ENCODE data around the gene PTPRA.
"Not testable (repeated sequence)": the region's sequence is repeated elsewhere in the genome, so short reads cannot be mapped to it uniquely, and the experiment has no call there.

Gene PTPRA

DNA sequence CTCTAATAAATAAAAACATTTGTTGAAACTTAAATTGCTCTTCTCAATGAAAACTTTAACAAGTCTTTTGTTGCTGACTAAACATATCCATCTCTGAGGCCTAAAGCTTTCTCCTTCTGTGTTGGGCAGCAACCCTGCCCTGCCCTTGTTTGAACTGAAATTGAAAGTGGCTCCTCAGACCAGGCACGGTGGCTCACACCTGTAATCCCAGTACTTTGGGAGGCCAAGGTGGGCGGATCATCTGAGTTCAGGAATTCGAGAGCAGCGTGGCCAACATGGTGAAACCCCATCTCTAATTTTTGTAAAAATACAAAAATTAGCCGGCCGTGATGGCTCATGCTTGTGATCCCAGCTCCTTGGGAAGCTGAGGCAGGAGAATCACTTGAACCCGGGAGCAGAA is 140.9 kb downstream of the PTPRA start:
- ChIA-PET CTCF (interaction anchor here (0.8 to 1.1 kb wide), 3 partner anchors 13 to 205 kb away, joined by 3 read pairs; no protein-coding TSS in a partner anchor), POLR2A (no interaction called here)
- TF ChIP-seq, protein P1, sequence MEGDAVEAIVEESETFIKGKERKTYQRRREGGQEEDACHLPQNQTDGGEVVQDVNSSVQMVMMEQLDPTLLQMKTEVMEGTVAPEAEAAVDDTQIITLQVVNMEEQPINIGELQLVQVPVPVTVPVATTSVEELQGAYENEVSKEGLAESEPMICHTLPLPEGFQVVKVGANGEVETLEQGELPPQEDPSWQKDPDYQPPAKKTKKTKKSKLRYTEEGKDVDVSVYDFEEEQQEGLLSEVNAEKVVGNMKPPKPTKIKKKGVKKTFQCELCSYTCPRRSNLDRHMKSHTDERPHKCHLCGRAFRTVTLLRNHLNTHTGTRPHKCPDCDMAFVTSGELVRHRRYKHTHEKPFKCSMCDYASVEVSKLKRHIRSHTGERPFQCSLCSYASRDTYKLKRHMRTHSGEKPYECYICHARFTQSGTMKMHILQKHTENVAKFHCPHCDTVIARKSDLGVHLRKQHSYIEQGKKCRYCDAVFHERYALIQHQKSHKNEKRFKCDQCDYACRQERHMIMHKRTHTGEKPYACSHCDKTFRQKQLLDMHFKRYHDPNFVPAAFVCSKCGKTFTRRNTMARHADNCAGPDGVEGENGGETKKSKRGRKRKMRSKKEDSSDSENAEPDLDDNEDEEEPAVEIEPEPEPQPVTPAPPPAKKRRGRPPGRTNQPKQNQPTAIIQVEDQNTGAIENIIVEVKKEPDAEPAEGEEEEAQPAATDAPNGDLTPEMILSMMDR (IDR thresholded peaks at IDR 0.05; ENCODE audit: control extremely low read depth, extremely low read depth, low read depth, missing control alignments): no peak
- no peak for DNase-seq (ENCODE audit: extremely low spot score)

DNA sequence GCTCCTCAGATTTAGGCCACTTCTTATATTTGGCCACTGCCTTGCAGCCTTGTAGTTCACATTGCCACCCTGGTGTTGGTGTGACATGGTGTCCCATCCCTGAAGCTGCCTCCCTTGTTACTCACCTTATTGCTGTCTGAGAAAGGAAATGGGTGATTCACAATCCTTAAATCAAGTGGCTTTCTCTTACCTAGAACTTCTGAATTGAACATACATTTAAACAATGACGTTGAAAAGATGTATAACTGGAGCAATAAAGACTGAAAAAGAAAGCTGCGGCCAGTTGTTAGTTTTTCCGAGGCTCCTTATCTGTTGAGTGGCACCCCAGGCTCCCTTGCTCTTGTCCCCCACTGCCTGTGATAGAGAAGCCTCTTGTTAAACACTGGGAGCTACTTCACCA is 141.4 kb downstream of the PTPRA start:
- ChIA-PET CTCF (interaction anchor here (1.0 to 1.3 kb wide), 4 partner anchors 14 to 204 kb away, joined by 3 read pairs; no protein-coding TSS in a partner anchor), POLR2A (interaction anchor here (0.5 kb wide), 1 partner anchor 1893 kb away, joined by 4 read pairs; no protein-coding TSS in a partner anchor)
- TF ChIP-seq, protein P1 (IDR thresholded peaks at IDR 0.05; ENCODE audit: control extremely low read depth, extremely low read depth, low read depth, missing control alignments): no peak
- DNase-seq (ENCODE audit: extremely low spot score): no peak

DNA sequence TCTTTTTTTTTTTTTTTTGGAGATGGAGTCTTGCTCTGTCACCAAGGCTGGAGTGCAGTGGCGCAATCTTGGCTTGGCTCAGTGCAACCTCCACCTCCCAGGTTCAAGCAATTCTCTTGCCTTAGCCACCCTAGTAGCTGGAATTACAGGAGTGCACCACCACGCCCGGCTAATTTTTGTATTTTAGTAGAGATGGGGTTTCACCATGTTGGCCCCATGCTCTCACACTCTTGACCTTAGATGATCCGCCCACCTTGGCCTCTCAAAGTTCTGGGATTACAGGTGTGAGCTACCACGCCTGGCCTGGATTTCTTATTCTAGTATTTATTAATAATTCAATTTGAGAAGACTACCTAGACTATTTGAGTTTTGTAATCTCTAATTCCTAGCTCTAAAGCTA is 142.0 kb downstream of the PTPRA start:
- ChIA-PET CTCF (interaction anchor here (1.0 to 1.3 kb wide), 4 partner anchors 15 to 204 kb away, joined by 3 read pairs; no protein-coding TSS in a partner anchor), POLR2A (interaction anchor here (0.7 kb wide), 1 partner anchor 562 kb away, joined by 4 read pairs; no protein-coding TSS in a partner anchor)
- not testable (repeated sequence) for DNase-seq (ENCODE audit: extremely low spot score)

DNA sequence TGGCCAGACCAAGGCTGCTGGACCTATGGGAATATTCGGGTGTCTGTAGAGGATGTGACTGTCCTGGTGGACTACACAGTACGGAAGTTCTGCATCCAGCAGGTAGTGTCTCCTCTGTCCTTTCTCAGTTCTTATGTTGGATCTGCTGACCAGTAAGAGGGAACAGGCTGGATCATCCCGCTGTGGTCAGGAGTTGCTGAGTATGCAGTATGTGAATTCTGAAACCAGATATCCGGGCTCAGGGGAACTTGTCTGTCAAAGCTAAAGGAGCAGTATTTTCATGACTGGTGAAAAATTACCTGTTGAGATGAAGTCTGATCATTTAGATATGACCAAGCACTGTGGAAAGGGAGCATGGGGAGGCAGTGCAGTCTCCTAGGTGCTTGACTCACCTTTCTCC is 148.0 kb downstream of the PTPRA start:
- TF ChIP-seq, protein P1 (IDR thresholded peaks at IDR 0.05; ENCODE audit: control extremely low read depth, extremely low read depth, low read depth, missing control alignments): no peak
- ChIA-PET CTCF (no interaction called here), POLR2A (no interaction called here)
- no peak for DNase-seq (ENCODE audit: extremely low spot score)

DNA sequence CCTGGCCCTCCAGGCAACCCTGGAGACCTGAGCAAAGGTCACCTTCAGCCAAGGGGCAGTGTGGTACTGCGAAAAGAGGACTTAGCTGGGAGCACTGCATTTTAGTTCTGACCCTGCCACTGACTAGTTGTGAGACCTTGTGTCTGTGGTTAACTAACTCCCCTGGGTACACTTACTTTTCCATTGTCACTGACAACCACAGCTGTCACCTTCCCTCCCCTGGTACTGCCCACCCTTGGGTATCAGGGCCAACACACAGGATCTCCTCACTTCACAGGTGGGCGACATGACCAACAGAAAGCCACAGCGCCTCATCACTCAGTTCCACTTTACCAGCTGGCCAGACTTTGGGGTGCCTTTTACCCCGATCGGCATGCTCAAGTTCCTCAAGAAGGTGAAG is 148.5 kb downstream of the PTPRA start:
- CTCF ChIA-PET: no interaction called here
- DNase-seq (ENCODE audit: extremely low spot score): no peak
- POLR2A ChIA-PET: no interaction called here
- TF ChIP-seq, protein P1 (IDR thresholded peaks at IDR 0.05; ENCODE audit: control extremely low read depth, extremely low read depth, low read depth, missing control alignments): no peak

DNA sequence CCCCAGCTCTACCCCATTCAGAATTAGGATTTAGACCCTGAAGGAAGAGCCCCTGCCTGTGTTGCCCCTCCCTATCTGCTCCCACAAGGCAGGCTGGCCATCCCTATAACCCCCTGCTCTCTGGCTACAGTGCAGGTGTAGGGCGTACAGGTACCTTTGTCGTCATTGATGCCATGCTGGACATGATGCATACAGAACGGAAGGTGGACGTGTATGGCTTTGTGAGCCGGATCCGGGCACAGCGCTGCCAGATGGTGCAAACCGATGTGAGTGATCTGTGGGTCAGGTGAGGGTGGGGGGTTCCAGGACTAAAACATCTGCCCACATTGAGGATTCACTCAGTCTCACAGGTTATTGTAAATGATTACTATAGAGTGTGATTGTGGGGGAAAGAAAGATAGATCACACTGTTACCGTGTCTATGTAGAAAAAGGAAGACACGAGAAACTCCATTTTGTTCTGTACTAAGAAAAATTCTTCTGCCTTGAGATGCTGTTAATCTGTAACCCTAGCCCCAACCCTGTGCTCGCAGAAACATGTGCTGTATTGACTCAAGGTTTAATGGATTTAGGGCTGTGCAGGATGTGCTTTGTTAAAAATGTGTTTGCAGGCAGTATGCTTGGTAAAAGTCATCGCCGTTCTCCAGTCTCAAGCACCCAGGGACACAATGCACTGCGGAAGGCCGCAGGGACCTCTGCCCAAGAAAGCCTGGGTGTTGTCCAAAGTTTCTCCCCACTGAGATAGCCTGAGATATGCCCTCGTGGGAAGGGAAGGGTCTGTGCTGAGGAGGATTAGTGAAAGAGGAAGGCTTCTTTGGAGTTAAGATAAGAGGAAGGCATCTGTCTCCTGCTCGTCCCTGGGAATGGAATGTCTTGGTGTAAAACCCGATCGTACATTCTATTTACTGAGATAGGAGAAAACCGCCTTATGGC is 149.5 kb downstream of the PTPRA start:
- CTCF ChIA-PET; DNase-seq (ENCODE audit: extremely low spot score); POLR2A ChIA-PET: not testable (repeated sequence)

DNA sequence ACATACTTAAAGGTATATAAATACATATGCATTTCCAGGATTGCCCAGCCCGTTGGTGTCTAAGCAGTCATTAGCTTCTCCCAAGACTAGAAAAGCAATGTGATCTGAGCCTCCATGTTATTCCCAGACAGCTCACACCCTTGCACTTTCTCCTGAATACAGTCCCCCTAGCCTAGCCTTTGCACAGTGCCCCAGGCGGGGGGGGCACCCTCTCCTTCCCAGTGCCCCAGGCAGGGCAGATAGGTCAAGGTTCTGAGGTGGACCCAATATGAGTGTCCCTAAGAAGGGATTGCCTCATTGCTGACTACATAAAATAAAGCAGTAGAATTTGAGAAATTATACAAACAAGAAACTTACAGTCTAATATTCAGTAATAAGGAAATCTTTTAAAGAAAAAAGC is 154.7 kb downstream of the PTPRA start:
- CTCF ChIA-PET: no interaction called here
- POLR2A ChIA-PET: no interaction called here
- TF ChIP-seq, protein P1 (IDR thresholded peaks at IDR 0.05; ENCODE audit: control extremely low read depth, extremely low read depth, low read depth, missing control alignments): no peak
- DNase-seq (ENCODE audit: extremely low spot score): no peak
